Transverse colon (tissue), 3 donors: Measurements from ENCODE around the gene PCIF1.
"Not testable (repeated sequence)": the region's sequence is repeated elsewhere in the genome, so short reads cannot be mapped to it uniquely, and the experiment has no call there.

Experiments used
- CTCF ChIP-seq, 5 experiments: fragments of 200-600 bp in 3 of 5; fragments of 450-650 bp in 2 of 5; sonication (generic) in 3 of 5; IDR thresholded peaks; 1 replicate in 2 of 5; 2 replicates in 3 of 5; pipeline ENCODE4 v1.5.1; 2016 to 2017; ENCODE audit warnings: antibody characterized with exemption in 5 of 5, inconsistent platforms in 3 of 5, mild to moderate bottlenecking in 2 of 5, moderate library complexity in 1 of 5
- POLR2A ChIP-seq: fragments of 450-650 bp; IDR thresholded peaks from one replicate; pipeline ENCODE4 v1.6.1; 2016; ENCODE audit warnings: antibody characterized with exemption, mild to moderate bottlenecking, moderate library complexity

- TF ChIP-seq POLR2A; CTCF (IDR thresholded peaks at IDR 0.05): not testable (repeated sequence)
Observed at GRCh38 chr20:45995495-45996097, 61.1 kb downstream of the PCIF1 start.
